ENCODE data around the gene KIRREL3.

Gene KIRREL3

DNA sequence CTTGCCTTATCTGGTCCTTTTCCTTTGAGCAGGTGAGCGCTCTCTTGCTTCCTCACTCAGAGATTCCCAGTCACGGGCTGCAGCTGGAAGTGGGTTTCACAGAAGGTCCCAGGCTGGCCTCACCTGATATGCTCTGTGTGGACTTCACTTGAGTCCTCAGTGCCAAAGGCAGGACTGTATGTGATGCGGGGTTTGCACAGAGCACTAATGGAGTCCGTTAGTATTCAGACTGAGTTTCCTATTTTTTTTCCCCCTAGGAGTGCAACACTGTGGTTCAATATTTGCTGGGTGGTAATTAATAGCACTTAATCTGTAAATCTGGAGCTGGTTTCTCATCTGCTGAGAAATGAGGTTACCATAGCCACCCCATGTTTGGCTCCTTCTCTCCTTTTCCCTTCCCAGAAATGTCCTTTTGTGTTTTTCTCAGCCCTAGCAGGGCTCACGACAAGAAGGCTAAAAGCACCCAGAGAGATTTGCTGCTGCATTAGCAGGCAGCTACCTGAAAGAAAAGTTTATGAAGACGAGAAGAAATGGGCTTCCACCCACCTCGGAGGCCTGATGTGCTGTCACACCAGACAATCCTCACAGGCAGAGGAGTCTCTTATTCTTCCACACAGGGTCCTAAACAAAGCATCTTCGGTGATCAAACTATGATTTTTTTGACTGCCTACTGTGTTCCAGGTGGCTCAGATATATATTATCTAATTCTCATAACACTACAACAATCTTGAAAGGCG lies 262.1 kb downstream of the KIRREL3 start:
- no peak for DNase-seq (ENCODE audit: low read depth)

DNA sequence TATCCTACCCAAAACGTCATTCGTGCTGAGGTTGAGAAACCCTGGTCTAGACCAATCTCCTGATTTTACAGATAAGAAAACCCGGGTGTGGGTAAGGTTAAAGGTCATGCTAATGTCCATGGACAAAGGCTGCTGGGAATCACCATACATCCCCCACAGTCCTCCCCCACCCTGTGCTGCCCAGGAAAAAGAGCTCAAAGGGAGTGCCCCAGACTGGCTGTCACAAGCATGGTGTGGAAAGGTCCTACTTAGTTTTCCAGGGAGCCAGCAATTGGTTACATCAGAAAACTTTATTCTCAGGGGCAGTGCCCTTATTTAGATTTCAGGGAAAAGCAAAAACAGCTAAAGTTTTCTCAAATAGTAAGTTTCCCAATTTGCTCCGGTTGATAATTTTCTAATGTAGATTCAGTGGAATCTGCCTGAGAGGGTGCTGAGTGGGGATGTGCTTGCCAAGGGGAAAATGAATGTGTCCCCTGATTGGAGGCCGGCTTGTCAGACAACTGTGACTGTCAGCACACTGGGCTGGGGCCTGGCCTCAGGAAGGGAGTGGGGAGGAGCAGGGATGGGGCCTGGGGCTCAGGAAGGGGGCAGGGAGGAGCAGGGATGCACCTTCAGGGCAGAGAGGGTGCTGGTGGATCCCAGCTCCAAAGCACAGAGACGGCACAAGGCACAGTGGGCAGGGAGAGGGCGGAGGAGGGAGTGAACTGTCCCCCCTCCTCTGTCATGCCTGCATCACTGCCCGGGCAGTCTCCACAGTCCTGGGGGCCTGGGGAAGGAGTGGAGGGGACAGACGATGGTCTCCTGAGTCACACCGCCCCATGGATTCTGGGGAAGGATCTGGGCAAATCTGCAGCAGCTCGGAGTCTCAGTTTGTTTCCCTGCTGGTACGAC lies 263.6 kb downstream of the KIRREL3 start:
- no peak for DNase-seq (ENCODE audit: low read depth)

GRCh38 chr11:126734752-126735151 lies 265.8 kb downstream of the KIRREL3 start:
- no peak for DNase-seq (ENCODE audit: low read depth)

DNA sequence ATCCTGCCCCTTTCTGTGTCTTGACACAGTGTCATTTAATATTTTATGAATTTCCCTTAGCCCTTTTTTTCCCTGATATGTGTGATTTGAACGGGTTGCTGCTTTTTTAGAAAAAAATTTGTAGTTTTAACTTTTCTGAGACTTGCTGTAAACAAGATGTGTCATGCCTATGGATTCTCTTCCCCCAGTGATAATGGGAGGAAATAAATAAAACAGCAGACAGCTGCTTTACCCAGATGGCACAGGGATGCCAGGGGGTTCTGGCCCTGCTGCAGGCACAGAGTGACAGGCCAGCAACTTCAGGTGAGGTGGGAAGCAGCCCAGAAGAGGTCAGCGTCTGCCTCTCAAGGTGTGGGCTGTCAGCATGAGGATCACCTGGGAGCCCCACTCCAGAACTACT lies 266.9 kb downstream of the KIRREL3 start:
- no peak for DNase-seq (ENCODE audit: low read depth)

DNA sequence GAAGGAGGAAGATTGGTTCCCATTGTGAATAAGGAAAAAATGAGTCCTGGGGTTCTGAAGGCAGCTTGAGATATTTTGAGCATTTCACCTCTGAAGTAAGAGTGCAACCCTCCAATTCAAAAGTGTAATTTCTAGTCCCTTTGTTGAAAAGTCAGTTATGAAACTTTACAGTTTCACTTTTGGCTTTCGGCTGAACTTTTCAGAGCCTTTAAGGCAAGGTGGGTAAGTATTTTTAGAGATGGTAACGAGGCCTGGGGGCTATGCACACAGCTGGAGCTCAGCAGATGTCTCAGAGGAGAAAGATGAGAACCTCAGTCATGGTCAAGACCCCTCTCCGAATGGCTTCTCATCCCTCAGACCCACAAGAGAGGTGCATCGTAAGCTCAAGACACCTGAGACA lies 267.6 kb downstream of the KIRREL3 start:
- no peak for DNase-seq (ENCODE audit: low read depth)

GRCh38 chr11:126731576-126732142 lies 268.9 kb downstream of the KIRREL3 start:
- DNase-seq (ENCODE audit: low read depth): no peak

DNA sequence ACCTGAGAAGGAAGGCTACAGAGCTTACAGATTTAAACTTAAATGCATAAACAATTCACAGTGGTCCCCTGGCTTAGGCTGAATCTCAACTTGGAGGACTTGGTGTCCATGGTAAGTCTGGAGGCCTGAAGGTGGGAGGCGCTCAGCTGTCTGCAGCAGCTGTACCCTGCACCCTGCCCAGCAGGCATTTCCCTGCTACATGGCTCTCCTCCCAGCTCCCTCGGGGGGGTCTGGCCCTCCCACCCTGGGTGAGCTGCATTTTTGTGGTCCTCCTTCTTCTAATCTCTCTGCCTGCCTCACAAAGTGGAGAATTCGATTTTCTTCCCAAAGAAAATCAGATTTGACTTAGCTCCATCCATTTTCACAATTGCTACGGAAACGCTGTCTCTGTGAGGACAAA lies 273.2 kb downstream of the KIRREL3 start:
- DNase-seq (ENCODE audit: low read depth): no peak

DNA sequence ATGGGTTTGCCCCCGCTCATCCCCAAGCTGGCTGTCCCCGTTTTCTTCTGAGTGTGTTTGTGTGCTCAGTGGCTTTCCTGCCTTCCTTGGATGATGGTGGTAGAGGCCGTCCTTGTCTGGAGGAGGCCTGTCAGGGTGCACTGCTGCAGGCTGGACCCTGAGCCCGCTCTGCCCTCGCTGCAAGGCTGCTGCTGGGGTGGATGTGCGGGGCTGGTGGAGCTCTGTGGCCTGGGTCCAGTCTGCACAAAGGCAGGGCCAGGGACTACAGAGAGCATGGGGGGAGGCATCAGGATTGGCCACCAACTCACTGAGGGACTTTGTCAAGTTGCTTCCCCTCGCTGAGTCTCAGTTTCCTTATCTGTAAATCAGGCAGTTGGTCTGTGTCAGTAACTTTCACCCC lies 275.0 kb downstream of the KIRREL3 start:
- no peak for DNase-seq (ENCODE audit: low read depth)

GRCh38 chr11:126725043-126725442 lies 275.5 kb downstream of the KIRREL3 start:
- no peak for DNase-seq (ENCODE audit: low read depth)

GRCh38 chr11:126723665-126724045 lies 276.9 kb downstream of the KIRREL3 start:
- DNase-seq (ENCODE audit: low read depth): no peak

DNA sequence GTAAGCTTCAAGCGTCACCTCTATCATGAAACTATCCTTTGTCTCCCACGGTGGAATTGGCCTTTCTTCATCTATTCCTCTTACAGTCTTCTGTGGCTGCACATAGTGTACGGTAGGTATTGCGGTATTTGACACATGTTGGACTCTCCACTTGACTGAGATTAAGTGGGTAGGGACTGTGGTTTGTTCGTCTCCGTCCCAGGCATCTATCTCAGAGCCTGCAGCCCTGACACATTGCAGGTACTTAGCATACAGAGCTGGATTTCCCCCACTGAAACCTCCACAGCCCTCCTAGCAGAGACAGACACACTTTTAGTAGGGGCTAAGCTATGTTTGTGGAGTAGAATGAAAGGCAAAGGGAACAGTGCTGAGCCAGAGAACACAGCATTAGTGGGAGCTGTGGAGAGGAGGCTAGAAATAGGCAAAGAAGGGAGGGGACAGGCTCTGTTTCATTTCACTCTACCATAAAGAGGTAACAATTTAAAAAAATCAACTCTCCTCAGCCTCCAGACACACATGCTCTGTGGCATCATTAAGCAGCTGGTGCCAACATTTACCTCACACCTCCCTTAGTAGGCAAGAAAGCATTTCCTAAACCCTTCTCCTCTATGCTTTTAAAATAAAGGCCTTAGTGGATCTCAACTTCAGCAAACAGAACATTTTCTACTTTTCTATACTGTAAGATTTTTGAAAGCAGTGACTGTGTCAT lies 277.5 kb downstream of the KIRREL3 start:
- DNase-seq (ENCODE audit: low read depth): no peak

DNA sequence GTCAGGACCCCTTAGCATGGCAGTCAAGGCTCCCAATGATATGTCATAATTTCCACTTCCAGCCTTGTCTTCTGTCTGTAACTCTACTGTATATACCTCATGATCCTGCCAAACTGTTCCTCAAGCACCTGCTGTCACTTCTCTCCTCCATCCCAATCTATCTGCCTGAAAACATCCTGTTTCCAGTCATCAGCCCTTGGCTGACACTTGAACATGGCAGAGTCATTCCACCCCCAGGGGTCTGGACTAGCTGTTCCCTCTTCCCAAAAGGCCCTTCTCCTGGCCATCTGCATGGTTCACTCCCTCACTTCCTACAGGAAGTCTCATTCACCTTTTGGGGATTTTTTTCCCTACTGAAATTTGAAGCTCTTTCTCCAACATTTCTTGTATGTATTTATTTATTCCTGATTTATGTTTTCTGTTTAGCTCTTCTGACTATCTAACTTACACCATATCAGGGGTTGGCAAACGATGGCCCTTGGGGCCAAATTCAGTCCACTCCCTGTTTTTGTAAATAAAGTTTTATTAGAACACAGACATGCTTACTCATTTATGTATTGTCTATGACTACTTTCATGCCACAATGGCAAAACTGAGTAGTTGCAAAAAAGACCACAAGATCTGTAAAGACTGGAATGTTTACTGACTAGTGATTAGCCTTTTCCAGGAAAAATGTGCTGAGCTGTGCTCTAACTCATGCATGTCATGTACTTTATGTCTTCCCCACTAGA lies 278.4 kb downstream of the KIRREL3 start:
- DNase-seq (ENCODE audit: low read depth): no peak

DNA sequence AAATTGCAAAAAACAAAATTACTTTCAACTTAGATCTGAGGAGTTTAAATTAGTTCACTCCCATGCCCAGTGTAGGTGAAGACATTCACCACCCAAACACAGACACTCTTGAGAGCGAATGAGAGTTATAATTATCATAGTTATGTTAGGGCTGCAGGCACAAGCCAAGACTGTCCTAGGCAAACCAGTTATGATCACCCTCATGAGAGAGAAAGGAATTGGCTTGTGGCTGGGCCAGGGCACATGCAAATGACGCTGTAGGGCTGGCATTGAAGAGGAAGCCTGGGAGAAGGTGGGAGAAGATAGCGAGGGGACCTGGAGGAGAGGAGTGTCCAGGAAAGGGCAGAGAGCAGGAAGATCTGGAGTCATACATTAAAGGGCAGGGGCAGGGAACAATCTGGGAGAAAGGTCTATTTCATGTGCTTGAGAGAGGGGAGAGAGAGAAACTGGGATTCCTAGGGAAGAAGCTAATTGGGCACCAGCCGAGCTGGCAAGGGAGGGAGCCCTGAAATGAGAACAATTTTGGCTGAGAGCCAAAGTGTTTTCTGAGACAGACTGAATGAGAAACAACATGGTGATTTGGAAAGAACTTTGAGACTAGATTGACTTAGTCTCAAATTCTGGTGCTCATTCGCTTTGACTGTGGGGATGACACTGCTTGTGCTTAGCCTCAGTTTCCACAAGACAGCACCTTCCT lies 279.9 kb downstream of the KIRREL3 start:
- no peak for DNase-seq (ENCODE audit: low read depth)

DNA sequence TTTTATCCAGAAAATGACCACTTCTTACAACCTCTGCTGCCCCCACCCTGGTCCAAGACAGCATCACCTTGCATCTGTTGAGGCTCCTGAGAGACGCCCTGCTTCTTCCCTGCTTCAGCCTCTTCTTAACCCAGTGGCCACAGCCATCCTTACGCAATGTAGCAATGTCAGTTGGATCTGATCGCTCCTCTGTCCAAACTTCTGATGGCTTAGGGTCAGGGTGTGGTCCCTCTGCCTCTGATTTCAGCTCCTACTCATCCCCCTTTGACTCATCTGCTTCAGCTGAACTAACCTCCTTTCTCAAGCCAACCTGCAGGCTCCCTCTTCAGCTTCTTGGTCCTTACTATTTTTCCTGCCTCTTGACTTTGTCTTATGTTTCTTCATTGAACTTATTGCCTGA lies 280.8 kb downstream of the KIRREL3 start:
- DNase-seq (ENCODE audit: low read depth): peak; percentile 19

DNA sequence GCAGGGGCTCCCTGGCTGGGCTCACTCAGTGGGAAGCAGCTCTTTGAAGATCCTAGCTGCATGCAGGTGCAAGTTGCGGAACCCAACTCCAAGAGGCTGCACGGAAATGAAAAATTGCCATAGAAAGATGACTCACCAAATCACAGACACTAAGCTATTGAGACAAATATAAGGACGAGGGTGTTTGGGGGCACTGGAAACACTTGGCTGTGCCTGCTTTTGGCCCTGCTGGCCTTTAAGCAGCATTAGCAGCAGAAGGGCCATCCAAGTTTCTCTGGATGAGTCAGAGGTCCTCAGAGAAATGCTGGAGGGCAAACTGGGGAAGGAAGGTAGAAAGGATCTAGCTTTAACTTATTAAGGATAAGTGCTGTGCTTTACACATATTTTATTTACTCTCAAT lies 282.3 kb downstream of the KIRREL3 start:
- peak; percentile 18 for DNase-seq (ENCODE audit: low read depth)

DNA sequence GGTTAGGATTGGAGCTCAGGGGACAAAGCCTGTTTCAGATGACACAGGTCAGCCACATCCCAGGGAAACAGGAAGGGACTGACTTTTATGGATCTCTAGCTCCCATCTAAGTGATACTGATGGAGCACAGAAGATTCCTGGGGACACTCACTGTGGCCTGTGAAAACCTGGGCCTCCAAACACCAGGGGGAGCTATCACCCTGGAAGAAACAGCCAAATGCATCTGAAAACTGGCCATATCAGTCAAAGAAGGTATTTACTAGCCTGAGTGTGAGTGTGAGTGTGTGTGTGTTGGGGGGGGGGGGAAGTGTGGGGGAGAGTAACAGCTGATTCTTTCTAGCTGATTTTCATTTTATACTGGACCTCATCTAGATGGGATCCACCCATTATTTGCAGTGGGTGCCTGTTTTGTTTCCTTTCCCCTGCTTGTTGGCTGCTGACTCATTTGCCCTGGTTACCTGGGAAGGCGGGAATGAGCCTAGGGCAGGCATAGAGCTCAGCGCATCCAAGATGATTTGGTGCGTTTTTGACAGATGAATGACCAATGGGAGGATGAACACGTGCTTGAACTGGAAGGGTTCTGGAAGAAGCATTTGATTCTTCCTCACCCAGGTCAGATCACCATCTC lies 284.0 kb downstream of the KIRREL3 start:
- no peak for DNase-seq (ENCODE audit: low read depth)

DNA sequence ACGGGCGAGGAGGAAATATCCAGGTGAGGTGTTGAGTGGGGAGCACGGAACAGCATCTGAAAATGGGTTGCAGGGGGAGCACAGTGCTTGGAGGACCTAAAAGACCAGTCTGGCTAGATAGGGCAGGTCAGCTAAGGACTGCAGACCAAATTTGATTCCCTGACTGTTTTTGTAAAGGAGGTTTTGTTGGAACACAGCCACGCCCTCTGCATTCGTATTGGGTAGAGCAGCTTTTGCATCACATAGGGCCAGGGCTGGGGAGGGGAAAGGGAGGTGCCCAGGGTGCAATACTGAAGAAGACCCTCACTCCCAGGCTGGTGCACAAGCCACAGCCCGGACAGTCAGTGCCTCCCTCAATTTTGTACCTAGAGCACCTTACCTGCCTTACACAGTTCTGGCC lies 286.8 kb downstream of the KIRREL3 start:
- DNase-seq (ENCODE audit: low read depth): no peak

GRCh38 chr11:126711977-126712625 lies 288.5 kb downstream of the KIRREL3 start:
- DNase-seq (ENCODE audit: low read depth): no peak

DNA sequence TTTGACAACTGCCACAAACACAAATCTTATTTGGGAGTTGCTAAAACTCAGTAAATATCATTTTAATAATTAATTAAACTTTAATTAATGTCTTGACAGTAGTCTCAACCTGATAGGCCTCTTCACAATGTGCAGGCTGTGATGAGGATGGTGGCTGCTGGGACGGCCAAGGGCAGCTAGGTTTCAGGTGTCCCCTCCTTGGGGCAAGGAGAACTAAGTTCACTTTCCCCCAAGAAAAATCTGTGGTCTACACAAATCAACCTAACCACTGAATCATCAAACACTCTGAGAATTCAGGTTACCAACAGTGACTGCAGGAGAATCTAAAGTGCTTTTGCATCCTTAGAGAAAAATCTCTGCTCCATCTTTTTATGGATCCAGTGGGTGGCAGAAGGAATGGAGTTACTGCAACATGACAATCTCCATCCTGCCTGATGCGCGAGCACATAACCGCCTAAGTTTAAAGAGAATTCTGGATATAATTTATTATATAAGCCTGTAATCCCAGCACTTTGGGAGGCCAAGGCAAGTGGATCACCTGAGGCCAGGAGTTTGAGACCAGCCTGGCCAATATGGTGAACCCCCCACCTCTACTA lies 289.7 kb downstream of the KIRREL3 start:
- no peak for DNase-seq (ENCODE audit: low read depth)

- no peak for DNase-seq (ENCODE audit: low read depth)
These were observed 293.1 kb downstream of the KIRREL3 start for GRCh38 chr11:126707498-126707897.
